ENCODE data around the gene CYP46A1.

- TF ChIP-seq CTCF (IDR thresholded peaks at IDR 0.05 in 8 of 11, conservative IDR thresholded peaks at IDR 0.05 in 3 of 11) (no peak), POLR2A (IDR thresholded peaks at IDR 0.05) (no peak)
Measured at GRCh38 chr14:99735189-99736135, 51.4 kb downstream of the CYP46A1 start.
